HL-60 (cell line): ENCODE data around the gene LINC00632.

Experiments used
- DNase-seq, 2 experiments: peaks; one replicate each; pipeline ENCODE4 v3.0.0-alpha.2; 2010 to 2020; ENCODE audit warnings: low read depth in 1 of 2, low spot score in 1 of 2
- H3K27ac ChIP-seq: fragments of 250-450 bp; sonication (Bioruptor Pico); replicated peaks from 2 replicates; pipeline ENCODE4 v1.5.1; 2020; ENCODE audit warnings: mild to moderate bottlenecking, moderate library complexity
- H3K27me3 ChIP-seq: fragments of 250-450 bp; sonication (Bioruptor Pico); 2 replicates; pipeline ENCODE4 v1.5.1; 2021; ENCODE audit warnings: mild to moderate bottlenecking, moderate library complexity; ENCODE audit not compliant: insufficient read depth, poor library complexity, severe bottlenecking
- H3K4me3 ChIP-seq: replicated peaks from 2 replicates; pipeline ENCODE4 v1.5.1; 2011; ENCODE audit warnings: mild to moderate bottlenecking, control low read depth, low read length; ENCODE audit not compliant: insufficient read depth
- CTCF ChIP-seq: IDR thresholded peaks from one replicate; pipeline ENCODE4 v1.5.1; 2011; ENCODE audit warnings: low read length, control low read depth, inconsistent platforms; ENCODE audit not compliant: insufficient read depth
- GABPA ChIP-seq: IDR thresholded peaks from 2 replicates; pipeline ENCODE4 v1.6.1; 2012; ENCODE audit warnings: low read depth
- POLR2AphosphoS5 ChIP-seq: IDR thresholded peaks from 2 replicates; pipeline ENCODE4 v1.6.1; 2012; ENCODE audit warnings: low read depth
- REST ChIP-seq: IDR thresholded peaks from 2 replicates; pipeline ENCODE4 v1.6.1; 2012; ENCODE audit warnings: low read depth; ENCODE audit not compliant: insufficient replicate concordance
- SPI1 ChIP-seq: IDR thresholded peaks from 2 replicates; pipeline ENCODE4 v1.6.1; 2012; ENCODE audit warnings: low read depth, mild to moderate bottlenecking, borderline replicate concordance

The LINC00632 gene

GRCh38 chrX:140822184-140822583 is 112.6 kb downstream of the LINC00632 start:
- Histone ChIP-seq H3K27ac (no peak overlapping the region), H3K4me3 (no peak overlapping the region)

GRCh38 chrX:140822861-140823260 is 113.3 kb downstream of the LINC00632 start:
- DNase-seq = no peak
- no peak for TF ChIP-seq POLR2AphosphoS5
- no peak for TF ChIP-seq SPI1
- no peak for TF ChIP-seq REST
- TF ChIP-seq GABPA = no peak
- TF ChIP-seq CTCF = no peak

More at GRCh38 chrX:140822184-140822583, 112.6 kb downstream of the LINC00632 start:
- TF ChIP-seq CTCF = no peak
- TF ChIP-seq REST = no peak
- no peak for TF ChIP-seq SPI1
- no peak for TF ChIP-seq POLR2AphosphoS5
- no peak for TF ChIP-seq GABPA
- no peaks in the 10 kb centered on the region for H3K27me3 ChIP-seq
- no peak for DNase-seq

GRCh38 chrX:140836874-140837273 is 127.3 kb downstream of the LINC00632 start:
- Histone ChIP-seq H3K4me3 (no peak overlapping the region), H3K27ac (no peak overlapping the region), H3K27me3 (no peaks in the 10 kb centered on the region)
- DNase-seq = no peak
- no peak for TF ChIP-seq POLR2AphosphoS5

More at GRCh38 chrX:140822861-140823260, 113.3 kb downstream of the LINC00632 start:
- no peak overlapping the region for H3K4me3 ChIP-seq
- no peak overlapping the region for H3K27ac ChIP-seq
- no peaks in the 10 kb centered on the region for H3K27me3 ChIP-seq
